Breast epithelium (tissue), 4 donors: ENCODE data around the gene NAV2. TPM values are rescaled to one million over a fixed set of nuclear protein-coding genes. Genes with fewer than 3 reads are reported as not detected.

Experiments used
- DNase-seq, 2 donors: peaks; one replicate each; pipeline ENCODE4 v3.0.0-alpha.2; 2019; ENCODE audit warnings: low spot score in 2 of 2
- H3K27ac ChIP-seq, 2 donors: fragments of 200-600 bp; sonication (generic) in 1 of 2; one replicate each; pipeline ENCODE4 v1.5.1; 2016 to 2019; ENCODE audit warnings: mild to moderate bottlenecking in 1 of 2
- H3K27me3 ChIP-seq, 2 donors: fragments of 200-600 bp; sonication (generic) in 1 of 2; one replicate each; pipeline versions ENCODE4 v1.5.1 to v1.6.0; 2017 to 2019; ENCODE audit warnings: control low read depth in 1 of 2, mild to moderate bottlenecking in 1 of 2
- H3K36me3 ChIP-seq: fragments of 200-600 bp; one replicate; pipeline ENCODE4 v1.5.1; 2019
- H3K4me1 ChIP-seq, 2 donors: fragments of 200-600 bp; sonication (generic); one replicate each; pipeline ENCODE4 v1.5.1; 2016 to 2019; ENCODE audit warnings: control low read depth in 1 of 2
- H3K4me3 ChIP-seq, 3 donors: fragments of 200-600 bp; sonication (generic); 1 replicate in 2 of 3; 2 replicates in 1 of 3; pipeline ENCODE4 v1.5.1; 2016 to 2019; ENCODE audit warnings: mild to moderate bottlenecking in 3 of 3, moderate library complexity in 2 of 3
- H3K9me3 ChIP-seq, 2 donors: fragments of 200-600 bp; sonication (generic) in 1 of 2; one replicate each; pipeline ENCODE4 v1.5.1; 2016 to 2019; ENCODE audit warnings: control low read depth in 1 of 2
- CTCF ChIP-seq, 3 donors: fragments of 450-650 bp; IDR thresholded peaks; one replicate each; pipeline ENCODE4 v1.5.1; 2016 to 2017; ENCODE audit warnings: antibody characterized with exemption in 3 of 3, mild to moderate bottlenecking in 3 of 3, moderate library complexity in 3 of 3
- POLR2A ChIP-seq: fragments of 450-650 bp; IDR thresholded peaks from one replicate; pipeline ENCODE4 v1.6.1; 2016; ENCODE audit warnings: antibody characterized with exemption, mild to moderate bottlenecking, moderate library complexity
- POLR2AphosphoS5 ChIP-seq, 3 donors: sonication (generic); formaldehyde crosslinking; IDR thresholded peaks; one replicate each; pipeline ENCODE4 v1.6.1; 2017; ENCODE audit warnings: antibody characterized with exemption in 3 of 3
- intact Hi-C: fragments of 100-400 bp; cut with DNase I; formaldehyde crosslinking; loops from one replicate; pipeline ENCODE4 v1.15.1; 2023; ENCODE audit warnings: low total_unique reads
- total RNA-seq, 3 donors: library from RNA; depleted of rRNA; stranded (reverse); fragments of >200 nt; gene quantifications; one replicate each; pipeline ENCODE4 v1.1.0, GENCODE V29; 2016

NAV2 gene
- total RNA-seq, 3 donors from 2014 or later, result 28.2 to 61.8 (median 31.4) TPM

- intact Hi-C loops, result no loop called here
- no peak for DNase-seq
- Histone ChIP-seq H3K4me3 (no peak overlapping the region), H3K27ac (no peak overlapping the region), H3K9me3 (no peaks in the 10 kb centered on the region), H3K36me3 (no peaks in the 10 kb centered on the region), H3K27me3 (no peaks in the 10 kb centered on the region), H3K4me1 (no peaks in the 10 kb centered on the region)
- TF ChIP-seq POLR2A (no peak), CTCF (IDR thresholded peaks at IDR 0.05) (no peak), POLR2AphosphoS5 (IDR thresholded peaks at IDR 0.05) (no peak)
Measured at GRCh38 chr11:20036626-20037335, 324.1 kb downstream of the NAV2 start.

DNA sequence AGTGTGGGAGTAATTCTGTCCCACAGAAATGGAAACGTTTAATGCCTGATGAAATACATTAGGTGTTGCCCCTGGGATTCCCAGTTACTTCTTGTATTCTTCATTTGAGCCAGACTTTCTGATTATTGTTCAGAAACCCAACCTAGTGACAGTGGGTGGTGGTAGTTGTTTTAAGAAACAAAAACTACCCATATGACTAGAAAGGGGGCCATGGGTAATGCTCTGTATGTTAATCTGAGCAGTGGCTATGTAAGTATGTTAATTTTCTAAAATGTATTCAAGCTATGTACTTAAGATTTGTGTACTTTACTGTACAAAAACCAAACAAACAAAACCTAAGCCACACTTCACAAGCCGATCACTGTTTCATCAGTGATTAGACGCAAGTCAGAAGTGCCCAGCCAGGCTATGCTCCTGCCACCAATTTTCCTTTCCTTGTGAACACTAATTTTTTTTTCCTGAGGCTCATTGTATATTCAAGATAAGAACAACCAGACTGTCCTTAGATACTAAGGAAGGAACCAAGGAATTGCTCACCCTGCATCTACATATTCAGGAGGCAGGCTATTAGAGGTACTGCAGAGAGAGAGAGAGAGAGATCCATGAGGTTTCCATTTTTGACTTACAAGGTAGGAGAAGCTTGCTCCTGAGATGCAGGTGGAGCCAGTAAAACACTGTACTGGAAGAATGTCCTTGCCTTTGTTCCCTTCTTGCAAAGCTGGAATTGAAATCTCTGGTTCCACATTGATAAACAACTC is 324.9 kb downstream of the NAV2 start:
- Histone ChIP-seq H3K36me3 (no peaks in the 10 kb centered on the region), H3K4me1 (no peaks in the 10 kb centered on the region), H3K4me3 (no peak overlapping the region), H3K9me3 (no peaks in the 10 kb centered on the region), H3K27me3 (no peaks in the 10 kb centered on the region), H3K27ac (no peak overlapping the region)
- no peak for DNase-seq
- TF ChIP-seq POLR2A, result no peak
- TF ChIP-seq POLR2AphosphoS5 (IDR thresholded peaks at IDR 0.05), result no peak
- no peak for TF ChIP-seq CTCF (IDR thresholded peaks at IDR 0.05)
- intact Hi-C loops, result no loop called here

DNA sequence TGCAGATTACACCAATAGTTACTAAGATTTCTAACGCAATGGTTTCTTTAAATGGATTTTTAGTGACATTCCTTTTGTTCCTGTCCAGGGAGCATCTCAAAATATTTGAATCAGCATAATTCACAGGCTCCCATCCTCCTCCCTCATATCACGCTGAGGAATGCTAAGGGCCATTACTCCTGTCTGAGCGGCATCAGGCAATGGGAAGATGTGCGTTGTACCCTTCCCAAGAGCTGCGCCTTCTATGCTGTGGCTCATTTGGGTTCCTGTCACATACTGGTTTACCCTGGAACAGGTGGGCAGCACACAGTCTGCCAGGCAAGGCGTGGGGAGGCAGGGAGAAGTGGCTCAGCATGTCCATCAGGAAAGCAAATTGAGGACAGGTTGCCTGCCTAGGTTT is 325.8 kb downstream of the NAV2 start:
- intact Hi-C loops, result no loop called here
- H3K4me1 ChIP-seq, result no peaks in the 10 kb centered on the region
- no peak for TF ChIP-seq POLR2A
- no peak for TF ChIP-seq CTCF (IDR thresholded peaks at IDR 0.05)
- no peak for TF ChIP-seq POLR2AphosphoS5 (IDR thresholded peaks at IDR 0.05)
- H3K27ac ChIP-seq, result no peak overlapping the region
- no peaks in the 10 kb centered on the region for H3K27me3 ChIP-seq
- H3K36me3 ChIP-seq, result no peaks in the 10 kb centered on the region
- DNase-seq, result no peak
- no peak overlapping the region for H3K4me3 ChIP-seq
- H3K9me3 ChIP-seq, result no peaks in the 10 kb centered on the region

- intact Hi-C loops, result no loop called here
- no peak for DNase-seq
- Histone ChIP-seq H3K36me3 (no peaks in the 10 kb centered on the region), H3K4me1 (no peaks in the 10 kb centered on the region), H3K27ac (no peak overlapping the region), H3K4me3 (no peak overlapping the region), H3K27me3 (no peaks in the 10 kb centered on the region), H3K9me3 (no peaks in the 10 kb centered on the region)
- no peak for TF ChIP-seq CTCF (IDR thresholded peaks at IDR 0.05)
- no peak for TF ChIP-seq POLR2A
- TF ChIP-seq POLR2AphosphoS5 (IDR thresholded peaks at IDR 0.05), result no peak
Measured at GRCh38 chr11:20038972-20039371, 326.3 kb downstream of the NAV2 start.

DNA sequence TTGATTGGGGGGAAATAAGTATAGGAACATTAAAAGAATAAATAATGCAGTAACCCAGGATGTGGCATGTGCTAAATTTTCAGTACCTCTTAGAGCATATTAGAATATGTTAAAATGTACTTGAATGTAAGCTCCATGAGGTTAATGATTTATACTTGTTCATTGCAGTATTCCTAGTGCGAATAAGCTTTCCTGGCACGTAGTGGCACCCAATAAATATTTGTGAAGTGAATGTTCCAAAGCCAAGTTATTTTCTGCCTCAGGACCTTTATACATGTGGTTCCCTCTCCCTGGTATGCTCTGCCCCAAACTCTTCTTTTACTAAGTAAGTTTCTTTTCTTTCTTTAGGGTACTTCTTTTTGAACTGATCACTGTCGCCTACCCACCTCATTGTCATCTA is 328.9 kb downstream of the NAV2 start:
- H3K27ac ChIP-seq, result no peak overlapping the region
- no peaks in the 10 kb centered on the region for H3K9me3 ChIP-seq
- no peaks in the 10 kb centered on the region for H3K27me3 ChIP-seq
- H3K36me3 ChIP-seq, result no peaks in the 10 kb centered on the region
- DNase-seq, result no peak
- no peak for TF ChIP-seq POLR2A
- no peak for TF ChIP-seq CTCF (IDR thresholded peaks at IDR 0.05)
- no peak for TF ChIP-seq POLR2AphosphoS5 (IDR thresholded peaks at IDR 0.05)
- H3K4me3 ChIP-seq, result no peak overlapping the region
- intact Hi-C loops, result no loop called here
- H3K4me1 ChIP-seq, result no peaks in the 10 kb centered on the region
